Hypothalamus (tissue), 51 donors: Measurements from ENCODE around the gene RRP1.

ENCODE experiments used
- DNase-seq, 51 donors: peaks; one replicate each; lab custom pipeline; 2025; lab: John Stamatoyannopoulos, UW

RRP1 gene

DNA sequence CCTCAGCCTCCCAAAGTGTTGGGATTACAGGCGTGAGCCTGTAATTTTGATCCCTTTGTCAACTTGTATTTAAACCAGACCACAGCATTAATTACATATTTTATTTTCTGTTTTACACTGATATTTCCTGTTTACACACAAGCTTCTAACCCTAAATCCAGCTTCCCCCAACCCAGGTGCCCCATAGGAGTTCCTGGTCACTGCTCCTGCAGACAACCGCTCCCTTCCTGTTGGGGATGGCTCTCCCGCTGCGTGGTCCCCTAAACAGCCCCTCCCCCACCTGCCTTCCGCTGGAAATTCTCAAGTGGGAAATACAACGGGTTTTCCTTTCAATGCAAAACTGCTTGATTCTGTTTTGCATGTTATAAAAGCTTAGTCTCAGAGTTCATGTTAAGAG is 17.0 kb upstream of the RRP1 start:
- no peak for DNase-seq

DNA sequence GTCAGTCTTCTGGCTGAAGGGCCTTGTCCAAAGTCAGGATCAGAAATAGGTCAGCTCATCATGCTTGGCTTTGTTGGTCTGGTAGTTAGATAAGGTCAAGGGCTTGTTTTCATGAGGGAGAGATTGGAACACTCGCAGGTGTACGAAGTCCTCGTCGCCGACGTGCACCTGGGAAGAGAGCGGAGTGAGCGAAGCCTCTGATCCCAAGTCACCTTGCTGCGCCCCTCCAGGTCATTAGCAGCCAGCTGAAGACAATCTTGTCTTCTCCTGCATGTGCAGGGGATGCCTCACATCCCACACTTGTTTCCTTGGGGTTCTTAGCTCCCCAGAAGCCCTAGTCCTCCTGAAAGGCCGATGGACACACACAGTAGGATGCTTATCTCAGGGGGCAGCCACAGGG is 15.2 kb upstream of the RRP1 start:
- no peak for DNase-seq

DNA sequence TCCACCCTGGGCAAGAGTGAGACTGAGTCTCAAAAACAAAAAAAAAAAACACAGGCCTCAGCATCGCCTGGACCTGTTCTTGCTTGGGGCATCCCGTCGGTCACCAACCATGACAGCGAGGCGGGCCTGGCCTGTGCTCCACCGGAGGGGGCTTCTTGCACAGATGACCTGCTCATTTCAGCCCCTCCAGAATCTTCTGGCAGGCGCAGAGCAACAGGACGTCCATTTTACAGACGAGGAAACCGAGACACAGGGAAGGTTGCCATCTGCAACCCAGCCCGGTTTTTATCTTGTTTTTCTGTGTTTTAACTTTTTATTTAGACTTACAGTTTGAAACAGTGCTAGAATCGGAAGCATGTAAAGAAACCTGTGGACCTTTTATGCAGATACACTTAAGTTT is 14.2 kb upstream of the RRP1 start:
- no peak for DNase-seq

DNA sequence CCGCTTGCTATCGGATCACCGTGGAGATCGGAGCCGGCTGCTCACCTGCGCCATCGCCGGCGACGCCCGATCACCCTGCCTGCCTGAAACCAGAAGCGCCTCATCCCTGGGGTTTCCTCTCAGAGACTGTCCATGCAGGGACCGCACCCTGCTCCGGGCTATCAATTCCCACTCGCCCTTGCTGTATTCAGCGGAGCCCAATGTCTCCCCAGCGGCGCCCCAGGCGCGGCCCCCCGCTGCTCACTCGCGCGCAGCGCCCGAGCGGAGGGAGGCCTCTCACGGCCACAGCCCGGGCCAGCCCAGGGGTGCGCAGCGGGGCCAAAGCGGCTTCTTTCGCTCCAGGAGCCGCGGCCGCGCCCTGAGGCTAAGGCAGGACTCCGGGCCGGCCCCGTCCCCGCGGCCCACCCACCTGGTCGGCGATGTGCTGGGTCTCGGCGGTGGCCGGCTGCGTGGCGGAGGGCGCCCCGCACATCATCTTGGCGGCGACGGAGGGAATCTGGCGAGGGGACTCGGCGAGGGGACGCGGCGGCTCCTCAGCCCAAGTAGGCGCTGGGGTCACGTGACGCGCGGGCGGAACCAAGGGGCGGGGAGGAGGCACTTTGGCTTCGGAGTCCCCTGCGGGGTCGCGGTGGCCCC is 13.5 kb upstream of the RRP1 start, which contains the start of gene CSTB:
Gene CSTB (minus strand): TSS at position 514 of the 636 bp plus-strand sequence. CDS start 39 bp downstream, at position 475.
- DNase-seq: peak in 50 of 51 donors; percentile 61 to 92 (median 84)

DNA sequence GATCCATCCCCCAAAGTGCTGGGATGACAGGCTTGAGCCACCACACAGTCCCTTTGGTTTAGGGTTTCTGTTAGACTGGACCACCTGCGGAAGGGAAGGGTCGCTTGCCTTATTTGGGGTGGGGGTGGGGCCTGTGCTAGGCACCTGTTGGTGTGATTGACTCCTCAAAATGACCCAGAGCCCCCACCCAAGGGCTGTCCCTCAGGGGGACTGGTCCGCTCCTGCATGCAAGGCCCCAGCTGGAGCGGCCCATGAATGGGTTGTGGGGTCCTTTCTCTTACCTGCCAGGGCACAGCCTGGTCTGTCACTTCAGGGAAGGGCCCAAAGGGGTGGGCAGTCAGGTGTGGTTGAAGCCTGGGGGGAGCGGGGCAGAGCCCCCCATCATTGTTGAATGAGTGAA is 11.4 kb upstream of the RRP1 start:
- no peak for DNase-seq

DNA sequence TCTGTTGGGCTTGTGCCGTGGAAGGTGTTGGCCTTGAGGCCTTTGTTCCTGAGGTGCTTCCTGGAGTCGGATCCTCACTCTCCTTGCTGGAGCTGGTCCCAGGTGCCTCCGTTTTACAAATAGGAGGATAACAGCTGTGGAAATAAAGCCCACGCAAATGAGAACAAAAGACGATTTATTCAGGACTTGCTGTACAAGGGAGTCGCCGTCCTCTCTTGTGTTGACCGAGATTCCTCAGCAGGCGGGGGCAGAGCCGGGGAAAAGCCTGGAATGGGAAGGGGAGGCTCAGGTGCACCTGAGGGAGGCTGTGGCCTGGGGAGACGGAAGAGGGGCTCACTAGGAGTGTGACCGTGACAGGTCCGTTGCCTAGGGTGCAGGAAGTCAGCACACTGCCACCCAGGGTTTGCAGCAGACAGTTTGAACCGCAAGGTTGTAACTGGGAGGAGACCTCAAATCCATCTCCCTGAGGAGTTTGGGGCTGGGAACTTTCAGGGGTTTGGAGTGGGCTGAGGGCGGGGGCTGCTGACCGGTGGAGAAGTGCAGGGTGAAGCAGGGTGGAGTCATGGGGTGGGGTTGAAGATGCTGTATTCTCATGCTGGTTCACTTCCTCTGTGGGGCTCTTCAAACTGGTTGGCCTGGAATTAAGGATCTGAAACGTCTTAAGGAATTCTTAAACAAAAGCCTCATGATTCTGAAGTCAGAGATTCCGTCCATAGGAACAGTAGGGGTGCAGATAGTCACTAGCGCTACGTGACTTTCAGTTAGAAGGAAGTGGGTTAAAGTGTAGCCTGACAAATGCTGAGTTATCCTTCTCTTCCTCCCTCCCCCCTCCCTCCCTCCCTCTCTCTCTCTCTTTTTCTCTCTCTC is 10.7 kb upstream of the RRP1 start:
- DNase-seq: no peak

DNA sequence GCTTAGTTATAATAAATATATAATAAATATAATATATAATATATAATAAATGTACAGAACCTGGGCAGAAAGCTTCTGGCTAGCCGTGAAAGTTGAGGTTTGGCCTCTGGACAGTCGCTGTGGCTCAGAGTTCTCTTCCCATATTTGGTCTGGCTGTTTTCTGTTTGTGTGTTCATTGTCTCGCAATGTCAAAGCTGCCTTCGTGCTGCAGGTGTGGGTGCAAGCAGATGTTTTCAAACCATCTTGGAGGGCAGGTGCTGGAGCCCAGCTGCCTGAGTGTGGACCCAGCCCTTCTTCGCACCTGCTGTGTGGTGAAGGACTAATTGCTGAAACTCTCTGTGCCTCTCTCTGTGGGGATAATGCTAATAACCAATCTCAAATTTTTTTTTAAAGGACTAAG is 9.7 kb upstream of the RRP1 start:
- DNase-seq: no peak

DNA sequence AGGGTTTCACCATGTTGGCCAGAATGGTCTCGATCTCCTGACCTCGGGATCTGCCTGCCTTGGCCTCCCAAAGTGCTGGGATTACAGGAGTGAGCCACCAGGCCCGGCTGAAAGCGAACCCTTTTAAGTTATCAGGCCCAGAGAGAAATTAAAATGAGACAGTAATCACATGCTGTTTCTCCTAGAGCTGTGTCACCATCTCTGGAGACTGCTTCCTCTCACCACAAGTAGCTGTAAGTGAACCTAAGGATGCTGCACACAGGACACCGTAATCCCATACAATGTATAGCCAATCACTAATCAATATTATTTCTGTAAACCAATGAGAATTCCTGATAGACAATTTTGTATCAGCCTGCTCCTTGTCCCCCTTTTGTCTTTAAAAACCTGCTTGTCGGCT is 7.5 kb upstream of the RRP1 start:
- no peak for DNase-seq

DNA sequence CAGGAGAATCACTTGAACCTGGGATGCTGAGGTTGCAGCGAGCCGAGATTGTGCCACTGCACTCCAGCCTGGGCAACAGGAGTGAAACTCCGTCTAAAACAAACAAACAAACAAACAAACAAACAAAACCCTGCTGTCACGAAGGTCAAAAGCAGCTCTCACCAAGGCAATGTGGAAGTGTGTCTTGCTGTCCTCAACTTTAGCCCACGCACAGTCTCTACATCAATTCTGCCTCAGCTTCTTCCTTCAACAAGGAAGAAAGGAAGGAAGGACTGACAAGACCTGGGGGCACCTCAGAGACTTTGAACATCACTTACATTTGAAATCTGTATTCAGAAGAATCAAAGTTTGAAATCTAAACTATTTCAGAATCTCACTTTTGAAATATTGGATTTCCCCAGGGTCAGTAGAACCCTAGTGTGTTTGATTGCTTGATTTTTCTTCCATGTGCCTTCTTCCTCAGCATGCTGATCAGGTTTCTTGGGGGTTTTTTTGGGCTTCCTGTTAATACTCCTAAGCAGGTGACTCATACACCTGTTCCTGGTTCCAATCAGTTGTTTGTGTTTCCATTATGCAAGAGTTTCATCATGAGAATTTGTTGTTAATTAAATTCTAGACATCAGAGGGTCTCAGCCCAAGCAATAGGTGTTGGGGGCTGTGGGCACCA is 6.8 kb upstream of the RRP1 start:
- DNase-seq: no peak

DNA sequence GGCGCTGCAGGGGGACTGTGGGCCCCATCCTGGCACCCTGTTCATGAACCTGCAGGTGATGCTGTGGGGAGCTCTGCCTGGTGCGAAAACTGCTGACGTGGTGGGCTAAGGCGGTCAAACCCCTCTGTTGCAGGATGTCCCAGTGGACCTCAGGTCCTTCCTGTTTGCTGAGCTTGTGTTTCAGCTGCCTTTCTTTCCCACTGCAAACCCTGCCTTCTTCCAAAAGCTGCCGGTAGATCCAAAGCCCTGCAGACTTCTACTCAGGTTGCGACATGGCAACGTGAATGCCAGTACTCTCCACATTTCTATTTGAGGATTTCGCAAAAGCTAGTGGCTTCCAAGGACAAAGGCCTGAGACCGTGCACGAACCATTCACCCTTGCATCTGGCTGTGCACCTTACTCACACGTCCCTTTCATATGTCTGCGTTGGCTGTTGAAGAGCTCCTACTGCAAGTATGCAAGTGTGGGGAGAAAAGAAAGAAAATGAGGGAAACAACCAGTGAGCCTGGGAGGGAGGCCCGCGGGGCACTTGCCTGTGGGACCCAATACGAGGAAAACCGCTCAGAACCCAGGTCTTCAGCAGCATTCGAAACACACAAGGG is 6.2 kb upstream of the RRP1 start:
- no peak for DNase-seq

DNA sequence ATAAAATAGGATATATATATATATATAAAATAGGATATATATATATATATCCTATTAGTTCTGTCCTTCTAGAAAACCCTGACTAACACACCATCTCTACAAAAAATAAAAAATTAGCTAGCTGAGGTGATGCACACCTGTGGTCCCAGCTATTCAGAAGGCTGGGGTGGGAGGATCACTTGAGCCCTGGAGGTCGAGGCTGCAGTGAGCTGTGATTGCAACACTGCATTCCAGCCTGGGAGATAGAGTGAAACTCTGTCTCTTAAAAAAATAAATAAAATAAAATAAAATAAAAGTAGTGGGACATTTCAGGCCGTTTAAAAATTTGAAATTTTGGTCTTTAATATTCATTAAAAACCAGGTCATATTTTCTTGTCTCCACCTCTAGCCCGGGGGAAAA is 4.2 kb upstream of the RRP1 start:
- DNase-seq: no peak

DNA sequence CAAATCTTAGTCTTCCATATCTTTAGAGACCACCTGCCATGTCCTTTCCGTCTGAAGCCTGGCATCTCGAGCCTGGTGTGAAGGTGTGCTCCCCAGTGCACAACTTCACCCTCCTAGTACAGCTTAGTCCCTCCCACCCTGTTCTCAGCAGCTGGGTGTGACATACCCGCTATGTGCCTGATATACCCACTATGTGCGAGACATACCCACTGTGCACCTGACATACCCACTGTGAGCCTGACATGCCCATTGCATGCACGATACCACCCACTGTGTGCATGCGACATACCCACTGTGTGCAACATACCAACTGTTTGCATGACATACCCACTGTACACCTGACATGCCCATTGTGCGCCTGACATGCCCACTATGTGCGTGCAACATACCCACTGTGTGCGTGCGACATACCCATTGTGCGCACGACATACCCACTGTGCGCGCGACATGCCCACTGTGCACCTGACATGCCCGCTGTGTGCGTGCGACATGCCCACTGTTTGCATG is 3.0 kb upstream of the RRP1 start:
- no peak for DNase-seq

DNA sequence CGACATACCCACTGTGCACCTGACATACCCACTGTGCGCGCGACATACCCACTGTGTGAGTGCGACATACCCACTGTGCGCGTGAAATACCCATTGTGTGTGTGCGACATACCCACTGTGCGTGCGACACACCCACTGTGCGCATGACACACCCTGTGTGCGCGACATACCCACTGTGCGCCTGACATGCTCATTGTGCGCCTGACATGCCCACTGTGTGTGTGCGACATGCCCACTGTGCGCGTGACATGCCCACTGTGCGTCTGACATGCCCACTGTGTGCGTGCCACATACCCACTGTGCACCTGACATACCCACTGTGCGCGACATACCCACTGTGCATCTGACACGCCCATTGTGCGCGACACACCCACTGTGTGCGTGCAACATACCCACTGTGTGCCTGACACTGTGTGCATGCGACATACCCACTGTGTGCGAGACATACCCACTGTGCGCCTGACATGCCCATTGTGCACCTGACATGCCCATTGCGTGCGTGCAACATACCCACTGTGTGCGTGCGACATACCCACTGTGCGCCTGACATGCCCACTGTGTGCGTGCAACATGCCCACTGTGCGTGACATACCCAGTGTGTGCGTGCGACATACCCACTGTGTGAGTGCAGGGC is 2.5 kb upstream of the RRP1 start:
- DNase-seq: no peak

DNA sequence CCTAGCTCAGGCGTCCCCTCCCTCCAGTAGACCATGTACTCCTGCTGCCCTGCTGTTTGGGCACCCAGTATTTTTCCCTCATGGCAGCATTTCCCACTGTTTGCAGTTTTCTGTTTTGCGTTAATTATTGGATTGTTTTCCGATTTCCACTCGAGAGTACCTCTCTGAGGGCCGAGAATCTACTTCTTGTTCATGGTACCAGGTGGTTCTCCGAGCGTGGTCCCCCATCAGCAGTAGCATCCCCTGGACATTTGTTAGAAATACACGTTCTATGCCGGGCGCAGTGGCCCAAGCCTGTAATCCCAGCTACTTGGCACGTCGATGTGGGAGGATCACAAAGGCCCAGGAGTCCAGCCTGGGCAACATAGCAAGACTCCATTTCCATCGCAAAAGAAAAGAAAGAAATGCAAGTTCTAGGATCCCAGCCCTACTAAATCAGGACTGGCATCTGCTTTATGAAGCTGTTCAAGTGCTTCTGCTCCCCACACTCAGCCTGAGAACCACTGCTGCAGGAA is 690 bp downstream of the RRP1 start:
- DNase-seq: no peak

DNA sequence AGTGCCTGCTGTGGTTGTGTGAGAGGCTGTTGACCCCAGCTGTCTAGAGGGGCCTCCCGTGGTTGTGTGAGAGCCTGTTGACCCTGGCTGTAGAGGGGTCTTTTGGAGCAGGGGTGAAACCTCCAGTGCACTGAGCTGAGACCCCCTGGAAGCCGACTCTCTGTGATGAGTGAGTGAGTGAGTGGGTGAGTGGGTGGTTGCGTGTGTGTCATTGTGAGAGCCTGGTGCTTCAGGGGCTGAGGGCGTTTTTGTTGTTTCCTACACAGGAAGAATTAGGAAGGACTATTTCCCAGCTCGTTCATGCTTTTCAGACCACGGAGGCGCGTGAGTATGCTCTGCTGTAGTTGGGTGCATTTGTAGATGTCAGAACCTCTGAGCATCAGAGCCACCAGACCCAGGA is 3.0 kb downstream of the RRP1 start:
- DNase-seq: no peak

DNA sequence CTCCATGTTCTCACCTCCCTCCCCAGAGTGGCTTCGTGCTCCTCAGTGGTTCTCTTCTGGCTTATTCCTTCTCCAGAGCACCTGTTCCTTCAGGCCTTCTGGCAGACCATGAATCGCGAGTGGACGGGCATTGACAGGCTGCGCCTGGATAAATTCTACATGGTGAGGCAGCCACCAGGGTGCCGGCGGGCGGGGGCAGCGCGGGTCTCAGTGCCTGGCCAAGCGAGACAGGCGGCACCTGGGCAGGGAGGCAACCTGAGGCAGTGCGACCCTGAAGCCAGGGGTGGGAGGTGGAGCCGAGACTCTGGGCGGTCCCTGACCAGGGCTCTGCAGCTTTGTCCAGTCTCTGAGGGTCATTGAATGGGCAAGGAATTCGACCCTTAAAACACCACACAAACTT is 3.9 kb downstream of the RRP1 start:
- DNase-seq: no peak

DNA sequence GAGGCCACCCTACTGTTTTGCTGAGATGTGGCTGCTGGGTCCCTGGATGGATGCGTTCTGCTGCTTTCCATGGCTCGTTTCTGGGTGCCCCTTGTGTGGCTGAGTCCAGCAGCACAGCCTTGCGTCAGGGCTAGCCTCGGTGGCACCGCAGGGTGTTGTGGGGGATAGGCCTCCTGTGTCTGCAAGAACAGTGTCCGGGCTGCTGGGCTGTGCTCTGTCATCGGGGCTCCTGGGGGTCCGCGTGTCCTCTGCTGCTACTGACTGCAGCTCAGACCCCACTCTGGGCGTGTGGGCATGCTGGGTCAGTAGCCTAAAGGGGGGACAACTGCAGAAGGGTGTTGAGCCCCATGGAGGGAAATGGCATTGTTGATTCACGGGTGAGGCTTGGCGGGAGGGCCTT is 4.9 kb downstream of the RRP1 start:
- no peak for DNase-seq

DNA sequence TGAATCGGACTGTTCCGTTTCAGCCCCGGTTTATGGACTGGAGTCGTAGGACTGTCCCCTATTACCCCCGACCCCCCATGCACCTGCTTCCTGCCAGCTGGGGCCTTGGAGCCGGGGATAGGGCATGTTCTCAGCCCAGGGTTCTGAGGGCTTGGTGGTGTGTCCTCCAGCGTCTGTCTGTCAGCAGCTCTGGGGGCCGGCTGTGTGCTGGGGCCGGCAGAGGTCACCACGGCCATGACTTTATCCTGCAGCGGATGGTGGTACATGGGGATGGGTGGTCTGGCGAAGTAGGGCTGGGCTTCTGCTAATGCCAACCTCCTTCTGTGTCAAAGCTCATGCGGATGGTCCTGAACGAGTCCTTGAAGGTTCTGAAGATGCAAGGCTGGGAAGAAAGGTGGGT is 5.5 kb downstream of the RRP1 start:
- DNase-seq: no peak

DNA sequence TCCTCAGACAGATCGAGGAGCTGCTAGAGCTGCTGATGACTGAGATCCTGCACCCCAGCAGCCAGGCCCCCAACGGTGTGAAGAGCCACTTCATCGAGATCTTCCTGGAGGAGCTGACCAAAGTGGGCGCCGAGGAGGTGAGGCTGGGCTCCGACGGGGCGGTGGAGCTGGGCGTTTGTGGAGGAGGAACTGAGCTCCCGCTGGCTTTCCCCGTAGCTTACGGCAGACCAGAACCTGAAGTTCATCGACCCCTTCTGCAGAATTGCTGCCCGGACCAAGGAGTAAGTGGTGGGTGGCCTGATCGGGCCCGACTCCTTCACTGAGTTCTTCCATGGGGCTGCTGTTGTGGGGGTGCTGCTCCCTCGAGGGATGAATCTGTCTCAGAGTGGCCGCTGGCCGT is 8.0 kb downstream of the RRP1 start:
- no peak for DNase-seq

DNA sequence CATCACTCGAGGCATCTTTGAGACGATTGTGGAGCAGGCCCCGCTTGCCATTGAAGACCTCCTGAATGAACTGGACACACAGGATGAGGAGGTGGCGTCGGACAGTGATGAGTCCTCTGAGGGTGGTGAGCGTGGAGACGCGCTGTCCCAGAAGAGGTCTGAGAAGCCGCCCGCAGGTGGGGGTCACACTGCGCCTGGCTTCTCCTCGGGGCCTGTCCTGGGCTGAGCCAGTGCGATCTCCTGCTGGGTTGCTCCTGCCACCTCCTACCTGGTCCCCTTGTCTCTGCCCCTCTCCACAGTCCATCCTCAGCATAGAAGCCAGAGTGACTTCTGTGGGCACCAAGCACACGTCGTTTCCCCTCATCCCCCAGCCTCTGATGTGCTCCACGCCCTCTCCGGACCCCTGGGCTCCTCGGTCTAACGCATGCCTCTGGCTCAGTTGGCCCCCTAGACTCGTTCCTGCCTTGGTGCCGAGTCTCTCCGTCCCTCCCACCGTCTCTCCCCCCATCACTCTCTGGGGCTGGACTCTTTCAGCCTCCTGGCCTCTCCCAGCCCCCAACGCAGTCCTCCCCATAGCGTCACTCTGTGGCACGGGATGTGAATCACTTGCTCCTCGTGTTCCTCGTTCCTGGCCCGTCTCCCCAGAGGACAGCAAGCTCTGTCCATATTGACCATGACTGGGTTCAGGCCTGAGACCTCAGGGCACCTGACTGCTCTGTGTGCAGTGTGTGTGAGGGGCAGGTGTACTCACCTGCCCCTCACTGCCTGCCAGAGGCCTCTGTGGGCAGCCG is 8.7 kb downstream of the RRP1 start:
- no peak for DNase-seq
